HFF-Myc (cell line): ENCODE results near the gene SH2D2A.

ENCODE experiments used
- DNase-seq: peaks from one replicate; pipeline ENCODE4 v3.0.0-alpha.2; 2011; ENCODE audit warnings: low read depth; ENCODE audit errors: extremely low read depth
- H3K4me3 ChIP-seq: replicated peaks from 2 replicates; pipeline ENCODE4 v1.5.1; 2011; ENCODE audit warnings: low read depth, mild to moderate bottlenecking, control low read depth, low read length
- CTCF ChIP-seq: IDR thresholded peaks from 2 replicates; pipeline ENCODE4 v1.5.1; 2012; ENCODE audit warnings: mild to moderate bottlenecking, low read depth, low read length, control low read depth; ENCODE audit errors: missing control alignments

Gene SH2D2A

DNA sequence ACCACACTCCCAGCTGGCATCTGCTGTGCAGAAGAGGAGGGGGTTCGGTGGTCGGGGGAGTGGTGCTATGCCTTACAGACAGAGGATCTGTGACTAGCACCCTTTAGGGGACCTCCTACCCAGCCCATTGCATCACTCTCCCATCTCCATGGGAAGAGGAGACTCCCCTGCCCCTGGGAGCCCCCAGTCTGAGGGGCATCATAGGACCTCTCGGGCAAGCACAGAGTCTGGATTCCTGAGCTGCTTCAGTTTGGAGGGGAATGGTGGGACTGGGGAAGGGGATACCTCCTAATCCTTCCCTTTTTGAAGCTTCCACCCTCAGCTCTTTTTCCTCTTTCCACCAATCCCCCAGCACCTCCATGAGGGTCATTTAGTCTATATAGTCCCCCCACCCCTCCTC is 40.9 kb upstream of the SH2D2A start:
- H3K4me3 ChIP-seq: no peak overlapping the region
- TF ChIP-seq CTCF: no peak
- DNase-seq: no peak

- no peak for TF ChIP-seq CTCF
- H3K4me3 ChIP-seq: no peak overlapping the region
- no peak for DNase-seq
Measured at GRCh38 chr1:156856282-156856785, 39.7 kb upstream of the SH2D2A start.

DNA sequence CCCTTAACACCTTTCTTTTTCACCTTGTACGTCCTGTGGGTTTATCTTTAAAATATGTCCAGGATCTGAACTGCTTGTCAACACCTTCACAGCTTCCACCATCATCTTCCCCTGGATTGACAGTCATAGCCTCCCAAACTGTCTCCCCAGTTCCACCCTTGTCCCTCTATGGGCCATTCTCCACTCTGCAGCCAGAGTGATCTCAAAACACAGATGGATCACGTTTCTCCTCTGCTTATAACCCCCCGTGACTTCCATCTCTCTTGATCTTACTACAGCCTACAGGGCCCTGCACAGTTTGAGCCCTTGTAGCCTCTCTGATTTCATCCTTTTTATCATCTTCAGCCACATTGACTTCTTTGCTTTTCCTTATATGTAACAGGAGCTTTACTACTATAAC is 38.0 kb upstream of the SH2D2A start:
- no peak for DNase-seq
- H3K4me3 ChIP-seq: no peak overlapping the region
- no peak for TF ChIP-seq CTCF

GRCh38 chr1:156853761-156854160 is 37.1 kb upstream of the SH2D2A start:
- H3K4me3 ChIP-seq: no peak overlapping the region
- no peak for DNase-seq
- TF ChIP-seq CTCF: no peak

GRCh38 chr1:156852418-156852874 is 35.8 kb upstream of the SH2D2A start:
- no peak for TF ChIP-seq CTCF
- no peak overlapping the region for H3K4me3 ChIP-seq
- DNase-seq: no peak

DNA sequence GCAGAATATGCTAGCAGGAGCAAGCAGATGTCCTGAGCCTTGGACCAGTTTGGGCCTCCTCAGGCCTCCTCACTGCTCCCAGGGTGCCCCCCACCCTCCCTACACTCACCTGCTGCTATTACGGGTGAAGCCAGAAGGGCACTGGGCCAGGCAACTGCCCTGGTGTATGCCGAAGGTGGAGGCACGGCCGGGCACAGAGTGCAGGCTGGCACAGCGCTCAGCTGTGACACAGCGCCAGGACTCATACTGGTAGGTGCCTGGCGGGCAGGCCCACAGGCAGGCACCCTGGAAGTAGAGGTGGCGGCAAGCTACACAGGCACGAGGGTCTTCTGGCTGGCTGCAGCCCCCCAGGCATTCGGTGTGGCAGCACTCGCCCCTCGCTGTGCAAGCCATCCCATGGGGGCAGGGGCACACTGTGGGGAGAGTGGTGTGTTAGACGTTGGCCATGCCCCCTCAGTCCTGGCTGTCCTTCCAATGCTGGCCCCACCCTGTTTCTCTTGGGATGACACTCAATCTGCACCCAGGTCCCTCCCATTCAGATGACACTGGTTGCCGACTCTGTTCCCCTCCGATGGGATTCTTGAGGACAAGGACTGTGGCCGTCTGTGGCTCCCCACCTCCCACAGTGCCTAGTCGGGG is 35.2 kb upstream of the SH2D2A start:
- DNase-seq: no peak
- no peak for TF ChIP-seq CTCF
- no peak overlapping the region for H3K4me3 ChIP-seq

DNA sequence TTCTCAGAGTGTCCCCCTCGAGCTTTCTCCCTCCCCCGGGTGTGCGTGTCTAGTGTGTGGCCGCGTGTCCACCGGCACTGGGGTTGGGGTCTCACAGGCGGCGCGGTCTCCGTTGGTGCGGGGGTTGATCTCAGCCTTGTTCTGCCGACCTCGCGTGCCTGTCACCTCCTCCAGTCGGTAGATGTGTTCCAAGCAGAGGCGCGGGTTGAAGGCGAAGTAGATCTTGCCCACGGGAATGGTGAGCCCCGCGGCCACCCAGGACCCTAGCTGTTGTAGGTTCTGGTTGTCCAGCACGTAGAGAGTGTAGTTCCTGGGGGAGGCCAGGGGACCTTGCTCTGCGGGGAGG is 32.5 kb upstream of the SH2D2A start:
- no peak for TF ChIP-seq CTCF
- no peak overlapping the region for H3K4me3 ChIP-seq
- DNase-seq: no peak
